IMR-90 (cell line): ENCODE results near the gene CCDC146. TPM values are rescaled to one million over a fixed set of nuclear protein-coding genes. Genes with fewer than 3 reads are reported as not detected.

Experiments
- ATAC-seq: fragments of 200-7000 bp; cut with Tn5 transposase; 2 replicates; pipeline ENCODE4 v1.9.1; 2020; ENCODE audit warnings: low read depth, mild to moderate bottlenecking, moderate library complexity
- BruUV-seq: library from RNA; stranded (reverse); fragments of 400-500 nt; replicated peaks from 2 replicates; lab custom pipeline; 2021; lab: Mats Ljungman, UMichigan
- CTCF ChIA-PET: fragments of 300-600 bp; formaldehyde crosslinking; extraction: SDS; loops from one replicate; lab custom pipeline; 2021; ENCODE audit warnings: antibody characterized with exemption; lab: Yijun Ruan, JAX
- POLR2A ChIA-PET: fragments of 300-600 bp; sonication (Branson Sonifier 250); formaldehyde crosslinking; loops from one replicate; lab custom pipeline; 2022; ENCODE audit warnings: antibody characterized with exemption; ENCODE audit not compliant: unreplicated experiment; lab: Charles Lee
- DNase-seq: peaks from one replicate; pipeline ENCODE4 v3.0.0; 2013
- H2AFZ ChIP-seq: replicated peaks from 2 replicates; pipeline ENCODE3; 2013; ENCODE audit warnings: low read length, mild to moderate bottlenecking; ENCODE audit not compliant: poor library complexity
- H2AK5ac ChIP-seq: 2 replicates; pipeline ENCODE4 v1.6.1; 2013; ENCODE audit warnings: low read depth, low read length, inconsistent platforms
- H2AK9ac ChIP-seq: replicated peaks from 2 replicates; pipeline ENCODE3; 2013; ENCODE audit warnings: mild to moderate bottlenecking, low read depth, low read length, moderate library complexity; ENCODE audit not compliant: poor library complexity
- H2BK120ac ChIP-seq: 2 replicates; pipeline ENCODE4 v1.6.1; 2013; ENCODE audit warnings: low read depth, low read length, inconsistent platforms
- H2BK15ac ChIP-seq: 3 replicates; pipeline ENCODE4 v1.6.1; 2013; ENCODE audit warnings: low read depth, low read length, inconsistent platforms
- H2BK20ac ChIP-seq: 2 replicates; pipeline ENCODE4 v1.6.1; 2013; ENCODE audit warnings: low read depth, mild to moderate bottlenecking, inconsistent platforms, low read length, moderate library complexity
- H2BK5ac ChIP-seq: 2 replicates; pipeline ENCODE4 v1.6.1; 2013; ENCODE audit warnings: mild to moderate bottlenecking, low read depth, low read length, inconsistent platforms; ENCODE audit not compliant: poor library complexity, severe bottlenecking
- H3K14ac ChIP-seq: replicated peaks from 2 replicates; pipeline ENCODE4 v1.6.1; 2013; ENCODE audit warnings: low read depth, low read length, inconsistent platforms
- H3K18ac ChIP-seq: 2 replicates; pipeline ENCODE4 v1.6.1; 2013; ENCODE audit warnings: low read depth, low read length, control low read depth
- H3K23ac ChIP-seq: 2 replicates; pipeline ENCODE4 v1.6.1; 2013; ENCODE audit warnings: low read depth, low read length, inconsistent platforms
- H3K27ac ChIP-seq: 2 replicates; pipeline ENCODE4 v1.5.1; 2013; ENCODE audit warnings: mild to moderate bottlenecking, control low read depth, low read length; ENCODE audit not compliant: insufficient read depth
- H3K27me3 ChIP-seq: 2 replicates; pipeline ENCODE4 v1.6.1; 2013; ENCODE audit warnings: low read length; ENCODE audit not compliant: control insufficient read depth, insufficient read depth
- H3K36me3 ChIP-seq: 2 replicates; pipeline ENCODE4 v1.6.1; 2013; ENCODE audit warnings: low read length, mixed read lengths; ENCODE audit not compliant: control insufficient read depth, insufficient read depth
- H3K4ac ChIP-seq: 2 replicates; pipeline ENCODE4 v1.6.1; 2013; ENCODE audit warnings: low read depth, low read length, inconsistent platforms
- H3K4me1 ChIP-seq: 2 replicates; pipeline ENCODE4 v1.6.1; 2013; ENCODE audit warnings: low read length, mixed read lengths; ENCODE audit not compliant: control insufficient read depth, insufficient read depth
- H3K4me2 ChIP-seq: 2 replicates; pipeline ENCODE4 v1.6.1; 2013; ENCODE audit warnings: low read depth, mild to moderate bottlenecking, control low read depth, low read length, moderate library complexity
- H3K4me3 ChIP-seq: 2 replicates; pipeline ENCODE4 v1.5.1; 2013; ENCODE audit warnings: low read depth, mild to moderate bottlenecking, control low read depth, low read length, moderate library complexity; ENCODE audit not compliant: insufficient read depth
- H3K56ac ChIP-seq: 2 replicates; pipeline ENCODE4 v1.6.1; 2013; ENCODE audit warnings: low read length, inconsistent platforms; ENCODE audit not compliant: insufficient read depth; ENCODE audit errors: extremely low read depth
- H3K79me1 ChIP-seq, 2 experiments: 2 replicates each; pipeline ENCODE4 v1.6.1; 2013; ENCODE audit warnings: low read length in 2 of 2, inconsistent platforms in 1 of 2, low read depth in 1 of 2
- H3K9ac ChIP-seq: 2 replicates; pipeline ENCODE4 v1.6.1; 2013; ENCODE audit warnings: low read depth, low read length, control low read depth
- H3K9me1 ChIP-seq: 2 replicates; pipeline ENCODE4 v1.6.1; 2013; ENCODE audit warnings: low read length, inconsistent platforms; ENCODE audit not compliant: insufficient read depth
- H3K9me3 ChIP-seq: 2 replicates; pipeline ENCODE4 v1.6.1; 2013; ENCODE audit warnings: low read length; ENCODE audit not compliant: control insufficient read depth, insufficient read depth
- H4K20me1 ChIP-seq: 2 replicates; pipeline ENCODE4 v1.6.1; 2013; ENCODE audit warnings: low read length, inconsistent platforms; ENCODE audit not compliant: insufficient read depth
- H4K5ac ChIP-seq: 2 replicates; pipeline ENCODE4 v1.6.1; 2013; ENCODE audit warnings: mild to moderate bottlenecking, low read depth, low read length, control low read depth
- H4K8ac ChIP-seq, 2 experiments: 2 replicates each; pipeline ENCODE4 v1.6.1; 2013; ENCODE audit warnings: low read depth in 2 of 2, low read length in 2 of 2, control low read depth in 1 of 2, inconsistent platforms in 1 of 2
- H4K91ac ChIP-seq: 2 replicates; pipeline ENCODE4 v1.6.1; 2013; ENCODE audit warnings: low read depth, low read length, inconsistent platforms; ENCODE audit not compliant: insufficient read depth
- CEBPB ChIP-seq: IDR thresholded peaks from 2 replicates; pipeline ENCODE4 v1.6.1; 2012; ENCODE audit warnings: low read depth, low read length, improper control_type of control experiment
- CHD1 ChIP-seq: IDR thresholded peaks from 2 replicates; pipeline ENCODE4 v1.6.1; 2012; ENCODE audit warnings: low read depth, low read length, improper control_type of control experiment
- ELK1 ChIP-seq: fragments of 150-350 bp; IDR thresholded peaks from 2 replicates; pipeline ENCODE4 v1.6.1; 2016; ENCODE audit warnings: low read depth, mild to moderate bottlenecking, low read length, moderate library complexity, borderline replicate concordance
- FOS ChIP-seq: fragments of 150-350 bp; IDR thresholded peaks from 2 replicates; pipeline ENCODE4 v1.6.1; 2016; ENCODE audit warnings: low read depth, low read length
- MAZ ChIP-seq: IDR thresholded peaks from 2 replicates; pipeline ENCODE4 v1.6.1; 2012; ENCODE audit warnings: low read depth, mild to moderate bottlenecking, low read length, improper control_type of control experiment, moderate library complexity, borderline replicate concordance
- MXI1 ChIP-seq: IDR thresholded peaks from 2 replicates; pipeline ENCODE4 v1.6.1; 2012; ENCODE audit warnings: low read depth, mild to moderate bottlenecking, low read length, moderate library complexity, borderline replicate concordance
- NFE2L2 ChIP-seq: fragments of 150-350 bp; IDR thresholded peaks from 2 replicates; pipeline ENCODE4 v1.6.1; 2016; ENCODE audit warnings: low read depth, mild to moderate bottlenecking, low read length
- POLR2A ChIP-seq: IDR thresholded peaks from 2 replicates; pipeline ENCODE4 v1.6.1; 2012; ENCODE audit warnings: mild to moderate bottlenecking, low read depth, low read length
- RAD21 ChIP-seq: IDR thresholded peaks from 2 replicates; pipeline ENCODE4 v1.6.1; 2012; ENCODE audit warnings: low read length, improper control_type of control experiment
- RCOR1 ChIP-seq: IDR thresholded peaks from 2 replicates; pipeline ENCODE4 v1.6.1; 2012; ENCODE audit warnings: mild to moderate bottlenecking, low read length, improper control_type of control experiment; ENCODE audit not compliant: insufficient replicate concordance
- SMC3 ChIP-seq: fragments of 150-350 bp; IDR thresholded peaks from 2 replicates; pipeline ENCODE4 v1.6.1; 2016; ENCODE audit warnings: low read depth, mild to moderate bottlenecking, antibody characterized with exemption, low read length, moderate library complexity
- USF2 ChIP-seq: fragments of 150-350 bp; IDR thresholded peaks from 2 replicates; pipeline ENCODE4 v1.6.1; 2017; ENCODE audit warnings: mild to moderate bottlenecking, antibody characterized with exemption, low read length, low read depth
- WGBS, 2 experiments: methylation state at CpG; one replicate each; pipeline versions ENCODE4 v1.1.5 to v1.1.7; 2013; ENCODE audit warnings: missing lambda C conversion rate in 2 of 2; ENCODE audit not compliant: insufficient read length in 1 of 2; ENCODE audit errors: extremely low coverage in 2 of 2; 5-methylcytosine and 5-hydroxymethylcytosine counted together
- dilution Hi-C: fragments of 300-500 bp; cut with HindIII; formaldehyde crosslinking; loops from one replicate; pipeline ENCODE4 v1.14.3; 2018; ENCODE audit warnings: low sequenced_read_pairs; ENCODE audit not compliant: unreplicated experiment
- in situ Hi-C: fragments of 300-500 bp; cut with MboI; formaldehyde crosslinking; loops from 3 replicates; pipeline ENCODE4 v1.14.3; 2019; ENCODE audit warnings: low sequenced_read_pairs, inconsistent platforms, mixed read lengths
- intact Hi-C: fragments of 100-400 bp; cut with micrococcal nuclease; formaldehyde crosslinking; loops from 2 replicates; pipeline ENCODE4 v1.10.0; 2022
- polyA plus RNA-seq, 3 experiments: library from polyadenylated mRNA; depleted of rRNA; stranded (reverse); fragments of >200 nt; gene quantifications; 2 replicates each; pipeline ENCODE4 v1.2.3, GENCODE V29; 2012; ENCODE audit warnings: low replicate concordance in 1 of 3
- total RNA-seq: library from RNA; depleted of rRNA; stranded (reverse); fragments of >200 nt; gene quantifications from 2 replicates; pipeline ENCODE4 v1.2.3, GENCODE V29; 2012
- TF ChIP-seq, protein P1 (sequence below): conservative IDR thresholded peaks from 2 replicates; pipeline ENCODE4 v1.5.1; 2012; ENCODE audit warnings: mild to moderate bottlenecking, low read depth, low read length, improper control_type of control experiment

CCDC146 gene
- total and polyA plus RNA-seq, 2 of the 4 experiments (the other 2 are of a cell fraction) = 0.54 to 1.7 TPM

- Histone ChIP-seq H3K9me3 (no peaks in the 10 kb centered on the region), H3K4me2 (no peak overlapping the region), H3K79me1 (no peaks in the 10 kb centered on the region), H2AFZ (no peak overlapping the region), H3K36me3 (no peaks in the 10 kb centered on the region), H4K20me1 (no peaks in the 10 kb centered on the region), H3K14ac (no peak overlapping the region; the same call in 1 of the 2 replicates), H3K56ac (no peak overlapping the region), H3K27me3 (no peaks in the 10 kb centered on the region), H3K27ac (no peak overlapping the region), H2BK120ac (no peak overlapping the region; the same call in 1 of the 2 replicates), H2AK5ac (peak overlapping the region; percentile 51; the same call in 1 of the 2 replicates), H3K4ac (peak overlapping the region; percentile 40; the same call in 1 of the 2 replicates), H3K23ac (no peak overlapping the region), H2BK5ac (no peak overlapping the region), H3K9ac (no peak overlapping the region), H3K4me3 (no peak overlapping the region), H3K9me1 (peaks cover 2% of the 10 kb centered on the region; the same call in 1 of the 2 replicates), H2BK20ac (no peak overlapping the region; the same call in 1 of the 2 replicates), H2AK9ac (no peak overlapping the region), H4K8ac (no peak overlapping the region), H4K91ac (no peak overlapping the region), H2BK15ac (peak overlapping the region; percentile 67; the same call in 1 of the 3 replicates), H4K5ac (no peak overlapping the region; the same call in 1 of the 2 replicates), H3K18ac (no peak overlapping the region), H3K4me1 (peaks cover 5% of the 10 kb centered on the region)
- dilution Hi-C loops = no loop called here
- POLR2A ChIA-PET = no interaction called here
- intact Hi-C loops = no loop called here
- CTCF ChIA-PET = no interaction called here
- no peak for TF ChIP-seq NFE2L2
- TF ChIP-seq MXI1 = no peak
- no peak for TF ChIP-seq RCOR1
- TF ChIP-seq SMC3 = no peak
- TF ChIP-seq FOS = no peak
- TF ChIP-seq MAZ = no peak
- no peak for TF ChIP-seq CEBPB
- TF ChIP-seq USF2 = no peak
- no peak for TF ChIP-seq POLR2A
- no peak for TF ChIP-seq ELK1
- TF ChIP-seq RAD21 = no peak
- TF ChIP-seq, protein P1, sequence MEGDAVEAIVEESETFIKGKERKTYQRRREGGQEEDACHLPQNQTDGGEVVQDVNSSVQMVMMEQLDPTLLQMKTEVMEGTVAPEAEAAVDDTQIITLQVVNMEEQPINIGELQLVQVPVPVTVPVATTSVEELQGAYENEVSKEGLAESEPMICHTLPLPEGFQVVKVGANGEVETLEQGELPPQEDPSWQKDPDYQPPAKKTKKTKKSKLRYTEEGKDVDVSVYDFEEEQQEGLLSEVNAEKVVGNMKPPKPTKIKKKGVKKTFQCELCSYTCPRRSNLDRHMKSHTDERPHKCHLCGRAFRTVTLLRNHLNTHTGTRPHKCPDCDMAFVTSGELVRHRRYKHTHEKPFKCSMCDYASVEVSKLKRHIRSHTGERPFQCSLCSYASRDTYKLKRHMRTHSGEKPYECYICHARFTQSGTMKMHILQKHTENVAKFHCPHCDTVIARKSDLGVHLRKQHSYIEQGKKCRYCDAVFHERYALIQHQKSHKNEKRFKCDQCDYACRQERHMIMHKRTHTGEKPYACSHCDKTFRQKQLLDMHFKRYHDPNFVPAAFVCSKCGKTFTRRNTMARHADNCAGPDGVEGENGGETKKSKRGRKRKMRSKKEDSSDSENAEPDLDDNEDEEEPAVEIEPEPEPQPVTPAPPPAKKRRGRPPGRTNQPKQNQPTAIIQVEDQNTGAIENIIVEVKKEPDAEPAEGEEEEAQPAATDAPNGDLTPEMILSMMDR = no peak
- no peak for TF ChIP-seq CHD1
- no TSS peak for BruUV-seq
- DNase-seq (no peak), ATAC-seq (no peak)
- in situ Hi-C loops = no loop called here
- WGBS, 2 experiments = no CpG with 5 or more reads among the region's 4 CpGs
These were observed 58.7 kb downstream of the CCDC146 start for GRCh38 chr7:77181015-77181595.
